ENCODE results near the gene NFAM1.

NFAM1 gene

GRCh38 chr22:42357221-42357620, 75.0 kb downstream of the NFAM1 start:
- DNase-seq, result no peak

- no peak for DNase-seq
These were observed 75.7 kb downstream of the NFAM1 start for GRCh38 chr22:42356533-42356932.

GRCh38 chr22:42353883-42354727, 78.1 kb downstream of the NFAM1 start:
- DNase-seq, result no peak

GRCh38 chr22:42350373-42350772, 81.8 kb downstream of the NFAM1 start:
- DNase-seq, result no peak

GRCh38 chr22:42347281-42347824, 84.8 kb downstream of the NFAM1 start:
- DNase-seq, result no peak

GRCh38 chr22:42346722-42347121, 85.5 kb downstream of the NFAM1 start:
- DNase-seq, result no peak

GRCh38 chr22:42345458-42345857, 86.7 kb downstream of the NFAM1 start:
- DNase-seq, result no peak

GRCh38 chr22:42344361-42344905, 87.8 kb downstream of the NFAM1 start:
- DNase-seq, result no peak

GRCh38 chr22:42343531-42344081, 88.6 kb downstream of the NFAM1 start:
- DNase-seq, result no peak

GRCh38 chr22:42343121-42343454, 89.1 kb downstream of the NFAM1 start:
- no peak for DNase-seq

GRCh38 chr22:42342426-42343120, 89.6 kb downstream of the NFAM1 start:
- DNase-seq, result no peak

- DNase-seq, result no peak
These were observed 90.4 kb downstream of the NFAM1 start for GRCh38 chr22:42341779-42342178.

GRCh38 chr22:42340829-42341383, 91.3 kb downstream of the NFAM1 start:
- DNase-seq, result no peak

GRCh38 chr22:42340150-42340549, 92.1 kb downstream of the NFAM1 start:
- no peak for DNase-seq

- DNase-seq, result no peak
These were observed 93.7 kb downstream of the NFAM1 start for GRCh38 chr22:42338479-42338878.

GRCh38 chr22:42337356-42337755, 94.8 kb downstream of the NFAM1 start:
- no peak for DNase-seq

GRCh38 chr22:42336527-42337227, 95.5 kb downstream of the NFAM1 start:
- peak; percentile 28 for DNase-seq

- DNase-seq, result no peak
These were observed 96.3 kb downstream of the NFAM1 start for GRCh38 chr22:42335839-42336378.

GRCh38 chr22:42334875-42335512, 97.2 kb downstream of the NFAM1 start:
- DNase-seq, result no peak

GRCh38 chr22:42333544-42333943, 98.7 kb downstream of the NFAM1 start:
- no peak for DNase-seq

- DNase-seq, result no peak
These were observed 100.1 kb downstream of the NFAM1 start for GRCh38 chr22:42332089-42332488.

GRCh38 chr22:42331014-42331413, 101.2 kb downstream of the NFAM1 start:
- no peak for DNase-seq
